Stimulated activated naive CD4-positive, alpha-beta T cell (primary cell): ENCODE measurements around the gene RD3L.
"Not testable (repeated sequence)": the region's sequence is repeated elsewhere in the genome, so short reads cannot be mapped to it uniquely, and the experiment has no call there.

Experiments
- DNase-seq, 6 experiments: peaks; one replicate each; lab custom pipeline; 2025; lab: John Stamatoyannopoulos, UW

Gene RD3L

GRCh38 chr14:103927566-103927965, 14.8 kb downstream of the RD3L start:
- no peak for DNase-seq

- DNase-seq: no peak
Observed at GRCh38 chr14:103925316-103925715, 17.0 kb downstream of the RD3L start.

GRCh38 chr14:103923863-103924262, 18.5 kb downstream of the RD3L start:
- DNase-seq: no peak

- DNase-seq: not testable (repeated sequence)
Observed at GRCh38 chr14:103921855-103922200, 20.5 kb downstream of the RD3L start.

- DNase-seq: peak; percentile 88 to 96 (median 94)
Observed at GRCh38 chr14:103920981-103921854, 21.1 kb downstream of the RD3L start.

GRCh38 chr14:103916636-103917262, 25.6 kb downstream of the RD3L start:
- no peak for DNase-seq

GRCh38 chr14:103915616-103916015, 26.7 kb downstream of the RD3L start:
- no peak for DNase-seq

GRCh38 chr14:103910984-103911383, 31.3 kb downstream of the RD3L start:
- no peak for DNase-seq

GRCh38 chr14:103910262-103910935, 31.9 kb downstream of the RD3L start:
- peak; percentile 55 to 80 (median 65) for DNase-seq

GRCh38 chr14:103909531-103910261, 32.6 kb downstream of the RD3L start:
- no peak for DNase-seq

GRCh38 chr14:103908580-103908979, 33.7 kb downstream of the RD3L start:
- DNase-seq: peak; percentile 19 to 70 (median 53)

GRCh38 chr14:103905842-103906456, 36.4 kb downstream of the RD3L start:
- peak in 5 of 6 experiments; percentile 6 to 35 (median 13) for DNase-seq

GRCh38 chr14:103904493-103905107, 37.7 kb downstream of the RD3L start:
- DNase-seq: no peak

GRCh38 chr14:103899833-103900232, 42.5 kb downstream of the RD3L start:
- no peak for DNase-seq

GRCh38 chr14:103899316-103899715, 43.0 kb downstream of the RD3L start:
- DNase-seq: no peak

GRCh38 chr14:103898711-103899110, 43.6 kb downstream of the RD3L start:
- DNase-seq: no peak

GRCh38 chr14:103898204-103898603, 44.1 kb downstream of the RD3L start:
- no peak for DNase-seq

- no peak for DNase-seq
Observed at GRCh38 chr14:103897075-103897947, 45.0 kb downstream of the RD3L start.

GRCh38 chr14:103896578-103896977, 45.8 kb downstream of the RD3L start:
- no peak for DNase-seq

- DNase-seq: no peak
Observed at GRCh38 chr14:103894723-103895059, 47.6 kb downstream of the RD3L start.
